ENCODE results near the gene PCDHGB5.

GRCh38 chr5:141441571-141442170 lies 43.9 kb downstream of the PCDHGB5 start:
- TF ChIP-seq EZH2 (IDR thresholded peaks at IDR 0.05): no peak
- TF ChIP-seq, protein P1, sequence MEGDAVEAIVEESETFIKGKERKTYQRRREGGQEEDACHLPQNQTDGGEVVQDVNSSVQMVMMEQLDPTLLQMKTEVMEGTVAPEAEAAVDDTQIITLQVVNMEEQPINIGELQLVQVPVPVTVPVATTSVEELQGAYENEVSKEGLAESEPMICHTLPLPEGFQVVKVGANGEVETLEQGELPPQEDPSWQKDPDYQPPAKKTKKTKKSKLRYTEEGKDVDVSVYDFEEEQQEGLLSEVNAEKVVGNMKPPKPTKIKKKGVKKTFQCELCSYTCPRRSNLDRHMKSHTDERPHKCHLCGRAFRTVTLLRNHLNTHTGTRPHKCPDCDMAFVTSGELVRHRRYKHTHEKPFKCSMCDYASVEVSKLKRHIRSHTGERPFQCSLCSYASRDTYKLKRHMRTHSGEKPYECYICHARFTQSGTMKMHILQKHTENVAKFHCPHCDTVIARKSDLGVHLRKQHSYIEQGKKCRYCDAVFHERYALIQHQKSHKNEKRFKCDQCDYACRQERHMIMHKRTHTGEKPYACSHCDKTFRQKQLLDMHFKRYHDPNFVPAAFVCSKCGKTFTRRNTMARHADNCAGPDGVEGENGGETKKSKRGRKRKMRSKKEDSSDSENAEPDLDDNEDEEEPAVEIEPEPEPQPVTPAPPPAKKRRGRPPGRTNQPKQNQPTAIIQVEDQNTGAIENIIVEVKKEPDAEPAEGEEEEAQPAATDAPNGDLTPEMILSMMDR (IDR thresholded peaks at IDR 0.05): no peak

All from neural progenitor cell (in vitro differentiated cells).